Measurements from ENCODE around the gene MED8. TPM values are rescaled to one million over a fixed set of nuclear protein-coding genes. Genes with fewer than 3 reads are reported as not detected.

The MED8 gene
- total and polyA plus RNA-seq, 10 of the 15 experiments (the other 5 are each of a cell fraction or from before 2014, with no cell fraction given) = 20.2 to 61.7 (median 39.5) TPM

- 12% methylated on average over 6 of the region's 6 CpGs for WGBS (ENCODE audit: insufficient coverage, insufficient replicate concordance, low lambda C conversion rate, missing lambda C conversion rate)
- DNase-seq (ENCODE audit: low read depth, low spot score) (no peak), ATAC-seq (no peak), FAIRE-seq (no peak)
- ChIA-PET POLR2A (interaction anchor here (0.6 kb wide), 1 partner anchor 52 kb away, joined by 3 read pairs; no protein-coding TSS in a partner anchor), CTCF (interaction anchor here (0.8 to 1.1 kb wide), 2 partner anchors 18 to 101 kb away, joined by 3 read pairs; no protein-coding TSS in a partner anchor), RAD21 (ENCODE audit: unreplicated experiment) (no interaction called here), SMC1A (ENCODE audit: uncharacterized antibody, unreplicated experiment) (interaction anchor here (0.9 to 1.4 kb wide), 2 partner anchors 10 to 45 kb away, joined by 3 to 4 read pairs; no protein-coding TSS in a partner anchor)
- Histone ChIP-seq H2AFZ (ENCODE audit: control insufficient read depth, low read depth, low read length) (no peak overlapping the region), H3K36me3 (ENCODE audit: control insufficient read depth in 2 of 2, insufficient read depth in 2 of 2, low read length in 1 of 2) (no peaks in the 10 kb centered on the region), H3K9me3 (replicated peaks; ENCODE audit: control insufficient read depth, insufficient read depth, low read length) (no peaks in the 10 kb centered on the region), H3K27ac (ENCODE audit: control insufficient read depth, insufficient read depth) (no peak overlapping the region), H3K4me1 (ENCODE audit: control insufficient read depth, insufficient read depth, low read length) (no peaks in the 10 kb centered on the region), H3K79me2 (ENCODE audit: control insufficient read depth, insufficient read depth, low read length) (no peaks in the 10 kb centered on the region), H4K20me1 (ENCODE audit: control insufficient read depth, insufficient read depth) (no peaks in the 10 kb centered on the region), H3K27me3 (replicated peaks in 1 of 2; ENCODE audit: control insufficient read depth in 2 of 2, insufficient read depth in 2 of 2, low read length in 1 of 2) (no peaks in the 10 kb centered on the region; a peak in 1 of 4 replicates), H3K4me3 (no peak overlapping the region), H3K9ac (ENCODE audit: control insufficient read depth, insufficient read depth, low read length) (no peak overlapping the region), H3K4me2 (ENCODE audit: control insufficient read depth, insufficient read depth) (no peak overlapping the region)
- in situ Hi-C loops (cut with MboI) = no loop called here
- TF ChIP-seq CREB1 (IDR thresholded peaks at IDR 0.05; ENCODE audit: low read depth) (no peak), HSF1 (IDR thresholded peaks at IDR 0.05; ENCODE audit: low read depth, low read length) (no peak), IRF3 (IDR thresholded peaks at IDR 0.05) (no peak), BMI1 (IDR thresholded peaks at IDR 0.05; ENCODE audit: borderline replicate concordance) (no peak), ZBTB33 (IDR thresholded peaks at IDR 0.05) (no peak)
- intact Hi-C loops (cut with micrococcal nuclease; ENCODE audit: unreplicated experiment) = no loop called here
- BruUV-seq (replicated peaks) = no TSS peak
These were observed 49.9 kb downstream of the MED8 start for GRCh38 chr1:43339584-43340232.
